CD4-positive, alpha-beta T cell treated with Interleukin-6 for 4 hours (primary cell): ENCODE results near the gene RBM39.
"Not testable (repeated sequence)": the region's sequence is repeated elsewhere in the genome, so short reads cannot be mapped to it uniquely, and the experiment has no call there.

Source experiments
- DNase-seq: peaks from one replicate; pipeline ENCODE4 v3.0.0-alpha.2; 2020; ENCODE audit warnings: mixed read lengths

RBM39 gene

DNA sequence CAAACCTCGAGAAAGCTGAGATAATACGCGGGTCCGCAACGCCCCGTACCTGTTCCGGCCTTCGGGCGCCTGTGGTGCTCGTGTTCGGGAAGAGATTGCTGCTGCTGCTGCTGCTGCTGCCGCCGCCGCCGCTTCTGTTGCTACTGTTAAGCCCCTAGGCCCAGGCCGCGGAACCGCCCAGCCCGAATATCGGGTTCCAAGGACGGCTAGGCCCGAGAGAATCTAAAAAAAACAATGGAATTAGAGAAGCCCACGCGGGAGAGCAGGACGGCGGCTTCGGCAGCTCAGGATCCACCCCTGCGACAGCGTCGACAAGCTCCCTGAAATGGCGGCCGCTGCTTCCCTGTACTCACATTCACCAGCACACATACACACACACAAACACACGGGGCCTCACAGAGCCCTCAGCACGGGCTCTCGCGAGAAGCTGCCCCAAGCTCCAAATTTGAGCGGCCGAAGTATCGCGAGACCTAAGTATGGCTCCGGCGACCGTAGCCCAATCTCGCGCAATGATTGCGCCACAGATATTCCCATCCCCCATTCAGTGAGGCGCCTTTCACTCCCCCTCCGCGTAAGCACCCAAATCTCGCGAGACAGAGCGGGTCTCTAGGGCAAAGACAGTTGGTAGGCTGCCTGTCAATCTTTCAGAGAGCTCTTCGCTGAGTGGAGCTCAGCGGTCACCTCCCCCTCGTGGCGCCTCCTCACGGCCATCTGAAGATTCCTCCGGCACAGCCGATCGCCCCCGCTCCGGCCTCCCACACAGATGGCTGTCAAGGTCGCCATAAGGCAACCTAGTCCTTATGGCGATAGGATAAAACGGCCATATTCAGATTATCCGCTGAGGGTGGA, at the start of gene RBM39:
Gene RBM39 (minus strand): TSS at position 369 of the 849 bp plus-strand sequence. CDS start 1,386 bp downstream, outside the sequence.
- DNase-seq, result peak; percentile 99

DNA sequence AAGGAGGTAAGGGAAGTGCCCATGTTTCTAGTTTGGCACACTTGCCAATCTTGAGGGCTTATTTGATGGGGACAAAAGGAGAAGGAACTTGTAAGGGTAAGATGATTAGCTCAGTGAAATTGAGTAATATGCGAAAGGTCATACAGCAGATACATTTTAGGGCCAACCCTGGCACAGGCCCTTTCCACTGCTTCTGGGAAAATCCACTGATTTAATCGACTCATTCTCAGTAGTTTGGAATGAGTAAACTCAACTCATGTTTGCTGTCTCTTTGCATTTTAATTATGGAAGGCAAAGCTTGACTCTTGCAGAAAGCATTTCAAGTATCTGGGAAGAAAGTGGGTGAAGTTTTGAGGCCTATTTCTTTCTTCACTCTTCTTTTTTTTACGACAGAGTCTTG, 49.8 kb upstream of the RBM39 start:
- DNase-seq, result no peak

DNA sequence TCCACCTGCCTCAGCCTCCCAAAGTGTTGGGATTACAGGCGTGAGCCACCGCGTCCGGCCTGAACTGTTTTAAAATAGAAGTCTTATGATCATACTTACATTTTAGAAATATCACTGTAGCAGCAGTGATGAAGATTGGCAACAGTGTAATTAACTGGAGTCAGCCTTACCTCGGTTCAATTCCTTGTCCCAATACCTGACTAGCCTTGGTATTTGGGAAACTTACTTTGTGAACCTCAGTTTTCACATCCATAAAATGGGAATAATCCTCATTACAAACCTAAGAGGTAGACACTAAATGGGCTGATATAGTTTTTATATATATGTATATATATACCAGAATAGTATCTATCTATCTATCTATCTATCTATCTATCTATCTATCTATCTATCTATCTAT, 49.0 kb upstream of the RBM39 start:
- no peak for DNase-seq

DNA sequence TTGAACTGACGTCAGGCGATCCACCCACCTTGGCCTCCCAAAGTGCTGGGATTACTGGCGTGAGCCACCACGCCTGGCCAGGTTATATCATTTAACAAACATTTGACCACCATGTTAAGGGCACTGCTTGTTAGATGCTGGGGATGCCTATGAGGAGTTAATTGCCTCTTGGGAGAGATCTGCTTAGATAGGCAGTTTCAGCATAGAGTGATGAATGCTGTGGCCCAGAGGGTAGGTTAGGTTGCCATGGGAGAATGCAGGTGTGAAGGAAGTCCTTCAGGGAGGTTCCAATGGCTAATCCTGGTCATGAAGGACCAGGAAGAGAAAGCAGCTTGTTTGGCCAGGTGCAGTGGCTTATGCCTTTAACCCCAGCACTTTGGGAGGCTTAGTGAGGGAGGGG, 46.7 kb upstream of the RBM39 start:
- no peak for DNase-seq

DNA sequence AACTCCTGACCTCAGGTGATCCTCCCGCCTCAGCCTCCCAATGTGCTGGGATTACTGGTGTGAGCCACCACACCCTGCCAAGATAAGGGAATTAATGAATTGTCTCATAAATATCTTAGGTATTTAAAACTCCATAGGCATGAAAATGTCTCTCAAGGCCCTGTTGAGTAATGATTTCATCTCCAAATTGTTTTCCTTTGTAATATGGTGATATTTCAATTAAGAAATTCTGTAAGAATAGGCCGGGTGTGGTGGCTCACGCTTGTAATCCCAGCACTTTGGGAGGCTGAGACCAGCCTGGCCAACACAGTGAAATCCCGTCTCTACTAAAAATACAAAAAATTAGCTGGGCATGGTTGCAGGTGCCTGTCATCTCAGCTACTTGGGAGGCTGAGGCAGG, 43.5 kb upstream of the RBM39 start:
- not testable (repeated sequence) for DNase-seq

DNA sequence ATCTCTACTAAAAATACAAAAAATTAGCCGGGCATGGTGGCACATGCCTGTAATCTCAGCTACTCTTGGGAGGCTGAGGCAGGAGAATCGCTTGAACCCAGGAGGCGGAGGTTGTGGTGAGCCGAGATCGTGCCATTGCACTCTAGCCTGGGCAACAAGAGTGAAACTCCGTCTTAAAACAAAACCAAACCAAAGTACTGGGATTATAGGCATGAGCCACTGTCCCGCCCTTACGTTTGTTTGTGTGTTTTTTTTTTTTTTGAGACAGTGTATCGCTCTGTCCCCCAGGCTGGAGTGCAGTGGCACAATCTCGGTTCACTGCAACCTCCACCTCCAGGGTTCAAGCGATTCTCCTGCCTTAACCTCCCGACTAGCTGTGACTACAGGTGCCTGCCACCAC, 41.8 kb upstream of the RBM39 start:
- DNase-seq, result not testable (repeated sequence)

DNA sequence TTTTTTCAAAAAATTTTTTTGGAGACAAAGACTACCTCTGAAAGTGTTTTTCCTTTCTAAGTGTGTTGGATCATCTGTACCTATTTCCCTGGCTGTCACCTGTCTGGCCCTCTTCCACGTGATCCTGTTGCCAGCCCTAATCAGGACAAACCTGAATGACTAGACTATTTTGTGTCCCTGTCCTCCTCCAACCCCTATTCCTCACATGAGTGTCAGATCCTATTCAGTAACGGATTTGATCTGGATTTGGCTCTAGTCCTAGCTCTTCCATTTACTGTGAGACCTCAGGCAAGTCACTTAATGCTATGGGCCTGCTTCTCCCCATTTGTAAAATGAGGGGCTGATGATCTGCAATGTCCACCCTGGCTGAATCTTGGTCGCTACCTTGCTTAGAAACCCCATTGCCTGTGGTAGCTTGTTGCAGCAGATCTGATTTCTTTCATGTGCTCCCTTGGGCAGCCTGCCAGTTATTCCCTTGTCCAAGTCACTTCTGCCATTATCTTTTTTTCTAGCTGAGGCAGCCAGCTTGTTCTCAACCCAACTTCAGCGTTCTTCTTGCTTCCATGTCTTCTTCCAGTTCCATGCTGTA, 34.5 kb upstream of the RBM39 start:
- peak; percentile 7 for DNase-seq

DNA sequence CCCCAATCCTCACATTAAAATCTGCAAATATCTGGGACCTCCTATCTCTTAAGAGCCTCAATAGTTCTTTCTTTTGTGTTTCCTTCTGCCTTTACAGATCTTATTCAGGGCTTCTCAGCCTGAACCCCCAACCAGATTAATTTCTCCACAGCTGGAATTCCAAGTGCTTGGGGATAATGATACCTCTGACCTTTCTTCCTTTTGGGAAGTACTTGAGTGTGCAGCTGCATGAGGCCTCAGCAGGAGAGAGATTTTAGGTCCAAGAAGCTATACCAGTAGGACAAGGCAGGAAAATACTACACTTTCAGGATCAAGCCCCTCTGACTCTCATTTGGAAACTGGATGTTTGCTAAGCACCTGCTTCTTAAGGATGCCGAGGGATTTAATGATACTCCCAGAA, 32.3 kb upstream of the RBM39 start:
- DNase-seq, result no peak

DNA sequence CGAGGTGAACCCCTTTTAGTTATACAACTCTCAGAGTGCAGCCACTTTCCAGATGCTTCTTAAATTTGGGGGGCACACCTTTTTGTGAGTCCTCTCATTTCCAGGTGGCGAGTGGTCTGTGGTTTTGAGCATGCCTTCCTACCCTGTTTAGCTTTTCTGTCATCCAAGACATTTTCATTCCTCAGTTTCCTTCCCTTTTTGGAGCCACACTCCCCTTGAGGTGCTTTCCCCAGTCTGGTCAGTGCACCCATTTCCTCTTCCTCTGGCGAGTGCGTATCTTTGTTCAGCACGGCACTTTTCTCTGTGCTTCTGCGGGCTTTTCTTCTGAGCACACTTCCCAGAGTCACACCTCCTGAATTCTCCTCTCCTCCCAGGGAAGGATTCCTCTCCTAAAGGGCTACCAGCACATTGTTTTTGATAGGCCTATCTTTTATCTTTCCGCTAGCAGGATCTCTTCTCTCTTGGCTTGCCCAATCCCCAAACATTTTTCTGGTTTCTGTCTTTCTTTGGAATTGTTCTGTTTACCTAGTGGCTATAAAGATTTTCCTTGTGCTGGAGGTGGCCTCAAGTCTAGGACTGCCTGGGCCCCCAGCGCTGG, 31.2 kb upstream of the RBM39 start:
- peak; percentile 31 for DNase-seq

DNA sequence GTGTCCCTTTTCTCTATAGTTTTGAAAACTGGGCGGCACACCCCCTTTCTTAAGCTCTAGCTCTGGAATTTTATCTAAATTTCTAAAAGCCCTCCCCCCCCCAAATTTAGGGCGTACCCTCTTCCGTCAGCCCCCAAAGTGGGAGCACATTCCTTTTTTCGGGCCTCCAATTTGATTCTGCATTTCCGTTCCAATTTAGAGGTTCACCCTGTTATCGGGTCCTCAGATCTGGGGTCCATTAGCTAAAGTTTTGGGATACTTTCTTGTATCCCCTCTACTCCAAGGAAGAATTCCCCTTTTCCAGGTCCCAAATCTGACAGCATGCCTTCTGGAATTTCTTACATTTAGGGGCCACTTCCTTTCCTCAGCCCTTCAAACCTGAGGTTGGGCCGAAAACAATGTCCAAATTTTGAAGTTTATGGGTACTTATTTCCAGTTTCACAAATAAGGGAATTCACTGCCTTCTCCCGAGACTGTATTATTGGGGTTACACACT, 30.6 kb upstream of the RBM39 start:
- DNase-seq, result no peak

DNA sequence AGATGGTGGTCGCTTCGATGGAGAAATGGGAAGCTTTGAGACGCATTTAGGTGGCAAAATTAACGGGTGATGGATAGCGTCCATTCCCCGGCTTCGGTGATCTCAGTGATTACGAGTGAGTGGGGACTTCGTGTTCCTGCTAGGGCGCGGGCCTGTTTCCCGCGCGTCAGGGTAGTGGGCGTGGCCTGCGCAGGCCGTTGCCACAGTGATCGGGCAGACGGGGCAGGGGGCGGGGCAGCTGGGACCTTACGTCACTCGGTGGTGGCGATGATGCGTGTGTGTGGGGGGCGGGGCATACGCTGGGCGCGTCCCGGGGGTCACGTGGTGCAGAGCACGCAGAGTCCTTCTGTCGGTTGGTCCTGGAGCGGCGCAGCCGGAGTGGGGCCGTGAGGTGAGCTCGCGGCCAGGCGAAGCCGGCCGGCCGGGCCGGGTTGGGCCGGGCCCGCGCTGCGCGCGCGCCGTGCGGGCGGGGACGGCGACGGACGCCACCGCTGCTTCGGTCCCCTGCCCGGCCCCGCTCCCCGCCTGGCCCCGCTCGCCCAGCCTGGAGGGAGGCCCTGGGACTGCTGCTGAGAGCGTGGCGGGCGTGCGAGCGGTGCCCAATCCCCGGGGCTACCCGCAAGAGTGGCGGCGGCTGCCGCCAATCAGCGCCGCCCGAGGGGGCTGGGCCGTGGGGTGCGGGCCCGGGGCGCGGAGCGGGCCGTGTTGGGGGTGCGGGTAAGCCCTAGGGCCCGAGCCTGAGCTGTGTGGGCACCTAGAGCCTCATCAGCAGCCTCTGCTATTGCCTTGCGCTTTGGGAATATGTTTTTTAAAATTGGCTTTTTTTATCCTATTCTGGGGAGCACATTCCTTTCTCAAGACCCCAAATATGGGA, 29.9 kb upstream of the RBM39 start, which contains the start of gene PHF20:
Gene PHF20 (plus strand): TSS at position 327 of the 874 bp plus-strand sequence. CDS start 29,508 bp downstream, outside the sequence.
- peak; percentile 100 for DNase-seq

DNA sequence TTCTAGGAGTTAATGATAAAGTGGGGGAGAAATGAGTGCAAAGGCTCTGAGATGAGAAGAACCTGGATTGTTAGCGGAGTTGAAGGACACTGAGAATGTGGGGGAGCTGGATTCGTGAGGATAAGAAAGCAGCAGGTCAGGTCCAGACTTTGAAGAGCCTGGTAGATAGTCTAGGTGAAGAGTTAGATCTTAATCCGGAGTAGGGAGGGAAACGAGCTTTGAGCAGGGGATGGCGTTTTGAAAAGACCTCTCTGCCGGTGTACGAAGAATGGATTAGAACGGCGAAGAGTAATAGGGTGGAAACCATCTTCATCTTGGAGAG, 29.3 kb upstream of the RBM39 start:
- DNase-seq, result no peak

DNA sequence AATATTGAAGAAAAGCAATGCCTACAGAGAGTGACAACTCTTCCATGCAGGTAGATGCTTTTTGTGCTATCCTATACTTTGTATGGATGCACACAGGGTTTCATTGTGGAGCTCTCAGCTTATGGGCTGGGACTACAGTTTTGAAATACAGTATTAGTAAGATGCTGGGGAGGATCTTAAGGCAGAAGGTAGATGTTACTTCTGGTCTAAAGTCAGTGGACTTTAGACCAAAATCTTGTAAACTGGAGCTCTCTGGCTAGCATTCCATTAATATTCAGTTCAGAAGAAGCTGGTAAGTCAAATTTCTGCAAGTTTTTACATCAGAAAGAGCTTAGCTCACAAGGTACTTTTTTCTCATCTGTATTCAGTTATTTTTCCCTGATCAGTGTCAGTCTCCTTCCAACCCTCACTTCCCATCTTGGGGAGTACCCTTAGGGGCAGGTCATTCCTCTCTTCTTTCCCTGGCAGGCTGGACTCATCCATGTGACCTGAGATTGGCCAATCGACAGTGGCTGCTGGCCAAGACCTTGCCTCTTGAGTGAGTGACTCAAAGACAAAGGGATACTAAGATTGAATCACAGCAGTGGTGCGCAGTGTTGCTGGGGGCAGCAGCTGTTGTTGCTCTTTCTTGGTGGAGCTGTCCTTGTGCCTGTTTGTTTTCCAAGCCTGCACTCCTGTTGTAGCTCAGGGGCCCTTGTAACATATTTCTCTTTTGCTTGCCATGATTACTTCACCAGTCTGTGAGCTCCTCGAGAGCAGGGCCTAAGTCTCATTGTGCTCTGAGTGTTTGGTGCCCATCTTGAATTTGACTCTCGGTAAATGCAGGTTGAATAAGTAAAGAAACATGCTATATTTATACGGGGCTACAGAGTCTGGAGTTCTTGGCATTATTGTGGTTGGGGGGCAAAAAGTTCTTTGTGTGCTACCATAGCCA, 26.9 kb upstream of the RBM39 start:
- DNase-seq, result peak; percentile 51

DNA sequence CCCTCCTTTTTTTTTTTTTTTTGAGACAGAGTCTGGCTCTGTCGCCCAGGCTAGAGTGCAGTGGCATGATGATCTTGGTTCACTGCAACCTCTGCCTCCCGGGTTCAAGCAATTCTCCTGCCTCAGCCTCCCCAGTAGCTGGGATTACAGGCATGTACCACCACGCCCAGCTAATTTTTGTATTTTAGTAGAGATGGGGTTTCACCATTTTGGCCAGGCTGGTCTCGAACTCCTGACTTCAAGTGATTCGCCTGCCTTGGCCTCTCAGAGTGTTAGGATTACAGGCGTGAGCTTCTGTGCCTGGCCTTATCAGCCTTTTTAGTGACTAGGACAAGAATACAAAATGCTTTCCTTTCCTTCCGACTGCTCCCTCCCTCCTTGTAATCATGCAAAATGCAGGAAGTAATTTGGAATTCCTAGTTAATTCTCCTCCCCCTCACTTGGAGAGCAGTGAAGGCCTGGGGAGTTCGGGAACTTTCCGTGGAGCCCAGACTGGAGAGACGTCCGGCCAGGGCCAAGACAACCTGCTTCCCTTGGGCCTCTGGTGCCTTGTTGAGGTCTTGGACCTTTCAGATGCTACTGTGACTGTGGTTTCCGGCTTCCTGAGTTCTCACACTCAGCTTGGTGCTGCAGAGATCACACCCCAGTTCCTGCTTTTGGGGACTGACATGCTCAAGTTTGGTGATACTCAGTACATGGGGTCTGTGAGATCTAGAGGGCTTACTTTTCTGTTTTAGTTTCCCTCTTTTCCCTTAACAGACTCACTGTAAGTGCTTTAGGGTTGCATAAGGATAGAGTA, 25.8 kb upstream of the RBM39 start:
- DNase-seq, result peak; percentile 77

DNA sequence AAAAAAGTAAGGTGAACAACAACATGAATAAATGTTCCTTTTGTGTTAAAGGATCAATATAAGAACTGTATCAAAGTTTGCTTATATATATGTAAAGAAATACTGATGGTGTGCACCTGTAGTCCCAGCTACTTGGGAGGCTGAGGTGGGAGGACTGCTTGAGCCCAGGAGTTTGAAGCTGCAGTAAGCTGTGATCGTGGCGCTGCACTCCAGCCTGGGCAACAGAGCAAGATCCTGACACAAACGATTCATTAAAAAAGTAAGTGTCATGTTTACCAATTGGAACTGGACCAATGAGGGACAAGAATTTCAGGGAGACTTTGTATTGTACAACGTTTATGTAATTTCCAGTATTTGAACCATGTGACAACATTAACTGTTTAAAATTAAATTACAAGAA, 24.8 kb upstream of the RBM39 start:
- DNase-seq, result no peak

DNA sequence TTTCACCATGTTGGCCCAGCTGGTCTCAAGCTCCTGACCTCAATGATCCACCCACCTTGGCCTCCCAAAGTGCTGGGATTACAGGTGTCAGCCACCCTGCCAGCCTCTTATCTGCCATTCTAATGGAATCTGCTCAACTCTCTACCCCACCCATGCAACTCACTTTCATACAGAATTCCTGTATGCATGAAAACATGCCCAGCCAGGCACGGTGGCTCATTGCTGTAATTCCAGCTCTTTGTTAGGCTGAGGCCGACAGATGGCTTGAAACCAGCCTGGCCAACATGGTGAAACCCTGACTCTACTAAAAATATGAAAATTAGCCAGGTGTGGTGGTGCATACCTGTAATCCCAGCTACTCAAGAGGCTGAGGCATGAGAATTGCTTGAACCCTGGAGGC, 22.9 kb upstream of the RBM39 start:
- DNase-seq, result not testable (repeated sequence)

DNA sequence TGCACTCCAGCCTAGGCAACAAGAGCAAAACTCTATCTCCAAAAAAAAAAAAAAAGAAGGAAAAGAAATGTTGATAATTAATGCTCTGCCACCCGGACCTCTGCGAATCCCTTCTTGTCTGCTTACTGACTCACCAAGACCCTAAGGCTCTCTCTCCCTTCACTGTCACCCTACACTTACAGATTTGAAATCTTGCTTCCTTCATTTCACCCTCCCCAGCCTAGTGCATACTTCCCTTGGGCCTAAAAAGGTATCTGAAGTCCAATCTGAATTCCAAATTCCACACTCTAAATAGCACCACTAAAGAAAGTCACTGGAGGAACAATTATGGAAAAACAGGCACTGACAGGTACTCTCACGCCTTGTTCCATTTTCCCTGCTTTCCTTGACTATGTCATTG, 20.4 kb upstream of the RBM39 start:
- no peak for DNase-seq

DNA sequence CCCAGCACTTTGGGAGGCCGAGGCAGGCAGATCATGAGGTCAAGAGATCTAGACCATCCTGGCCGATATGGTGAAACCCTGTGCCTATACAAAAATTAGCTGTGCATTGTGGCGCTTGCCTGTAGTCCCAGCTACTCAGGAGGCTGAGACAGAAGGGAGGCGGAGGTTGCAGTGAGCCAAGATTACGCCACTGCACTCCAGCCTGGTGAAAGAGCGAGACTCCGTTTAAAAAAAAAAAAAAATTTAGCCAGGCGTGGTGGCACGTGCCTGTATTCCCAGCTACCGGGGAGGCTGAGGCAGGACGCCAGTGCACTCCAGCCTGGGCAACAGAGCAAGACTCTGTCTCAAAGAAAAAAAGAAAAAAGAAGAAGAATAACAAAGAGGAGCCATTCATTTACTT, 19.5 kb upstream of the RBM39 start:
- not testable (repeated sequence) for DNase-seq

DNA sequence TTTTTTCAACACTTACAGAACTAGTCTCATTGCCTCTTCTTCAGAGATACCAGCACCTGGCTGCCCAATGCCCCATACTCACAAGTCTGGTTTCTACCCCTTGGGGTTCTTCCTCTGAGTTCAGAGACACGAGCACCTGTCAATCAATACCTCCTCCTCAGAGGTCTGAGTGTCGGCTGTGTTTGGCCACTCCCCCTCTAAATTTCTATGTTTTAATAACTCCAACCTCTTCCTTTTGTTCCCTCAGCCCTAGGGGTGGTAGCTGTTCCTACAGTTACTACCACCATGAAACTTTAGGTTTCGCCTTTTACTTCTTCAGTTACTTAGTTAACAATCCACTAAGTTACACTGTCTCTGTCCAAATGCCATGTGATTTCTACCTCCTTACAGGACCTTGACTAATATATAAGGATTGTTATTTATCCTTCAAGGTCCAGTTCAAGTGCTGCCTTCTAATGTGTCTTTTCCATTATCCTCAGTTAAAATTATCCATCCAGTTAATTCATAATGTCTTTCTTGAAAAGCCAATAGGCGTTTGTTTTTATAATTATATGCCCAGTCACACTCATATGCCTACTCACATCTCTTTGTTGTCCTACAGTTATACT, 15.1 kb upstream of the RBM39 start:
- DNase-seq, result no peak

DNA sequence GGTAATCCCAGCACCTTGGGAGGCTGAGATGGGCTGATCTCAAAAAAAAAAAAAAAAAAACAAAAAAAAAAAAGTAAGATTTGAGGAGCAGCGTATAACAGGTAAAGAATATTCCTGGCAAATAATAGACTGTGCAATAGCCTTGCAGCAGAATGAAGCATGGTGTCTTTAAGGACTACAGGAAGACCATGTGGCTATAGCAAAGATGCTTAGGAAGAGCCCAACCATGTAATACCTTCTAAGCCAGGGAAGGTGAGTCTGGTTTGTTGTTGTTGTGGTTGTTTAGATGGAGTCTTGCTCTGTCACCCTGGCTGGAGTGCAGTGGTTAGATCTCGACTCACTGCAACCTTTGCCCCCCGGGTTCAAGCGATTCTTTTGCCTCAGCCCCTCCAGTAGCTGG, 14.3 kb upstream of the RBM39 start:
- no peak for DNase-seq
